Adrenal gland (tissue), 5 donors: Measurements from ENCODE around the gene RHEBL1.

Source experiments
- POLR2A ChIP-seq, 2 donors: fragments of 450-650 bp; IDR thresholded peaks; one replicate each; pipeline ENCODE4 v1.6.1; 2017; ENCODE audit warnings: antibody characterized with exemption in 2 of 2, mild to moderate bottlenecking in 2 of 2, moderate library complexity in 1 of 2
- TF ChIP-seq, protein P1 (sequence below), 6 experiments: fragments of 450-650 bp in 4 of 6; fragments of 200-600 bp in 2 of 6; sonication (generic) in 1 of 6; IDR thresholded peaks; 1 replicate in 5 of 6; 2 replicates in 1 of 6; pipeline versions ENCODE4 v1.5.1 to v1.8.0; 2016 to 2021; ENCODE audit warnings: antibody characterized with exemption in 6 of 6, mild to moderate bottlenecking in 2 of 6, moderate library complexity in 1 of 6
- donor health status: DM: no; HTN: no; CAD: no.

DNA sequence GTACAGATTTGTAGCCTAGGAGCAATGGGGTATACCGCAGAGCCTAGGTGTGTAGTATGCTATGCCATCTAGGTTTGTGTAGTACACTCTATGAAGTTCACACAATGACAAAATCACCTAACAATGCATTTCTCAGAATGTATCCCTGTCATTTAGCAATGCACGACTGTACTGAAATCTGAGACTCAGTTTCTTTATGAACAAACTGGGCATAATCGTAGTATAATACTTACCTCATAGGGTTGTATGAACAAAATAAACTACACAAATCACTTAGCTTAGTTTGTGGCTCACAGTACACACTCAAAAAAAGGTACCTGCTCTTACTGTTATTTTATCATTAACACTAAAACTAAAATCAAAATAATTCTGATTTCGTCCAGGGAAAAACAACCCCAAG lies 44.3 kb downstream of the RHEBL1 start:
- TF ChIP-seq, protein P1, sequence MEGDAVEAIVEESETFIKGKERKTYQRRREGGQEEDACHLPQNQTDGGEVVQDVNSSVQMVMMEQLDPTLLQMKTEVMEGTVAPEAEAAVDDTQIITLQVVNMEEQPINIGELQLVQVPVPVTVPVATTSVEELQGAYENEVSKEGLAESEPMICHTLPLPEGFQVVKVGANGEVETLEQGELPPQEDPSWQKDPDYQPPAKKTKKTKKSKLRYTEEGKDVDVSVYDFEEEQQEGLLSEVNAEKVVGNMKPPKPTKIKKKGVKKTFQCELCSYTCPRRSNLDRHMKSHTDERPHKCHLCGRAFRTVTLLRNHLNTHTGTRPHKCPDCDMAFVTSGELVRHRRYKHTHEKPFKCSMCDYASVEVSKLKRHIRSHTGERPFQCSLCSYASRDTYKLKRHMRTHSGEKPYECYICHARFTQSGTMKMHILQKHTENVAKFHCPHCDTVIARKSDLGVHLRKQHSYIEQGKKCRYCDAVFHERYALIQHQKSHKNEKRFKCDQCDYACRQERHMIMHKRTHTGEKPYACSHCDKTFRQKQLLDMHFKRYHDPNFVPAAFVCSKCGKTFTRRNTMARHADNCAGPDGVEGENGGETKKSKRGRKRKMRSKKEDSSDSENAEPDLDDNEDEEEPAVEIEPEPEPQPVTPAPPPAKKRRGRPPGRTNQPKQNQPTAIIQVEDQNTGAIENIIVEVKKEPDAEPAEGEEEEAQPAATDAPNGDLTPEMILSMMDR (IDR thresholded peaks at IDR 0.05), result no peak
- TF ChIP-seq POLR2A (IDR thresholded peaks at IDR 0.05), result no peak
